WTC11 (cell line): ENCODE data around the gene PLXNC1. TPM values are rescaled to one million over a fixed set of nuclear protein-coding genes. Genes with fewer than 3 reads are reported as not detected.

Experiments used
- ATAC-seq: fragments of 200-7000 bp; cut with Tn5 transposase; 2 replicates; pipeline ENCODE4 v1.10.0; 2021; ENCODE audit warnings: mild to moderate bottlenecking, moderate library complexity
- CTCF ChIA-PET: fragments of 300-600 bp; sonication (Branson Sonifier 250); formaldehyde crosslinking; loops from one replicate; lab custom pipeline; 2021; ENCODE audit warnings: antibody characterized with exemption; lab: Charles Lee
- POLR2A ChIA-PET: fragments of 350-600 bp; sonication (Branson Sonifier 250); formaldehyde crosslinking; loops from one replicate; lab custom pipeline; 2021; ENCODE audit warnings: antibody characterized with exemption; lab: Charles Lee
- DNase-seq: peaks from one replicate; pipeline ENCODE4 v3.0.0; 2021; ENCODE audit warnings: low spot score
- H3K27ac Mint-ChIP-seq: 2 replicates; pipeline ENCODE4 v1.8.0; 2021; ENCODE audit warnings: mixed read lengths
- H3K27me3 Mint-ChIP-seq: 2 replicates; pipeline ENCODE4 v1.8.0; 2021; ENCODE audit warnings: low read depth, mild to moderate bottlenecking, moderate library complexity, mixed read lengths
- H3K36me3 Mint-ChIP-seq: 2 replicates; pipeline ENCODE4 v1.8.0; 2021; ENCODE audit warnings: mixed read lengths
- H3K4me1 Mint-ChIP-seq: 2 replicates; pipeline ENCODE4 v1.8.0; 2022; ENCODE audit warnings: mixed read lengths
- H3K4me3 Mint-ChIP-seq: 2 replicates; pipeline ENCODE4 v1.8.0; 2021; ENCODE audit warnings: mild to moderate bottlenecking, moderate library complexity, mixed read lengths
- H3K9me3 Mint-ChIP-seq: 2 replicates; pipeline ENCODE4 v1.8.0; 2021; ENCODE audit warnings: mixed read lengths
- AFF4 ChIP-seq: sonication (generic); formaldehyde crosslinking; IDR thresholded peaks from 2 replicates; pipeline ENCODE4 v1.8.1; 2023; ENCODE audit warnings: mild to moderate bottlenecking, missing genetic modification reagents, borderline replicate concordance
- ATF2 ChIP-seq: sonication (generic); formaldehyde crosslinking; IDR thresholded peaks from 2 replicates; pipeline ENCODE4 v1.8.1; 2022; ENCODE audit warnings: low read depth, missing genetic modification reagents, borderline replicate concordance
- ATF6 ChIP-seq: sonication (generic); formaldehyde crosslinking; IDR thresholded peaks from 2 replicates; pipeline ENCODE4 v1.8.1; 2023; ENCODE audit warnings: mild to moderate bottlenecking, missing genetic modification reagents
- CDX4 ChIP-seq: fragments of 250-450 bp; sonication (Bioruptor Pico); IDR thresholded peaks from 2 replicates; pipeline ENCODE4 v1.9.0; 2021; ENCODE audit warnings: moderate library complexity, mild to moderate bottlenecking, inconsistent platforms, borderline replicate concordance
- CREB1 ChIP-seq: sonication (generic); formaldehyde crosslinking; IDR thresholded peaks from 2 replicates; pipeline ENCODE4 v1.8.0; 2023; ENCODE audit warnings: mild to moderate bottlenecking, missing genetic modification reagents
- E2F1 ChIP-seq: sonication (generic); formaldehyde crosslinking; IDR thresholded peaks from 2 replicates; pipeline ENCODE4 v1.8.0; 2022; ENCODE audit warnings: mild to moderate bottlenecking, missing genetic modification reagents
- E2F5 ChIP-seq: sonication (generic); formaldehyde crosslinking; IDR thresholded peaks from 2 replicates; pipeline ENCODE4 v1.8.1; 2022; ENCODE audit warnings: mild to moderate bottlenecking, moderate library complexity, missing genetic modification reagents
- MAX ChIP-seq: sonication (generic); formaldehyde crosslinking; IDR thresholded peaks from 2 replicates; pipeline ENCODE4 v1.8.0; 2022; ENCODE audit warnings: mild to moderate bottlenecking, missing genetic modification reagents
- NR1H2 ChIP-seq: sonication (generic); formaldehyde crosslinking; IDR thresholded peaks from 2 replicates; pipeline ENCODE4 v1.9.0; 2021; ENCODE audit warnings: mild to moderate bottlenecking, moderate library complexity, missing genetic modification reagents
- NR3C1 ChIP-seq: sonication (generic); formaldehyde crosslinking; conservative IDR thresholded peaks from 2 replicates; pipeline ENCODE4 v1.8.1; 2023; ENCODE audit warnings: low read depth, mild to moderate bottlenecking, missing genetic modification reagents
- SMAD4 ChIP-seq: sonication (generic); formaldehyde crosslinking; IDR thresholded peaks from 2 replicates; pipeline ENCODE4 v1.8.0; 2022; ENCODE audit warnings: mild to moderate bottlenecking, missing genetic modification reagents
- SP1 ChIP-seq: sonication (generic); formaldehyde crosslinking; conservative IDR thresholded peaks from 2 replicates; pipeline ENCODE4 v1.8.1; 2022; ENCODE audit warnings: missing genetic modification reagents
- ZBTB21 ChIP-seq: sonication (generic); formaldehyde crosslinking; IDR thresholded peaks from 2 replicates; pipeline ENCODE4 v1.8.1; 2023; ENCODE audit warnings: mild to moderate bottlenecking, missing genetic modification reagents, borderline replicate concordance
- ZNF121 ChIP-seq: sonication (generic); formaldehyde crosslinking; IDR thresholded peaks from 2 replicates; pipeline ENCODE4 v1.8.0; 2023; ENCODE audit warnings: missing genetic modification reagents
- ZNF281 ChIP-seq: sonication (generic); formaldehyde crosslinking; IDR thresholded peaks from 2 replicates; pipeline ENCODE4 v1.8.0; 2023; ENCODE audit warnings: mild to moderate bottlenecking, missing genetic modification reagents
- ZNF425 ChIP-seq: fragments of 250-450 bp; sonication (Bioruptor Pico); conservative IDR thresholded peaks from 2 replicates; pipeline ENCODE4 v1.9.0; 2021; ENCODE audit warnings: mild to moderate bottlenecking
- total RNA-seq: library from RNA; stranded (reverse); gene quantifications from 3 replicates; pipeline ENCODE4 v1.2.3, GENCODE V29; 2021

The PLXNC1 gene
- total RNA-seq, 1 experiment from 2014 or later, result 3.1 TPM

- no peak for ATAC-seq
- no peak for DNase-seq
- CTCF ChIA-PET, result interaction anchor here (0.8 kb wide), 1 partner anchor 17 kb away, joined by 3 read pairs; no protein-coding TSS in a partner anchor
- Mint-ChIP-seq H3K4me1 (peaks cover 9% of the 10 kb centered on the region), H3K27me3 (peaks cover 69% of the 10 kb centered on the region), H3K4me3 (no peak overlapping the region), H3K36me3 (no peaks in the 10 kb centered on the region), H3K27ac (no peak overlapping the region), H3K9me3 (peaks cover 5% of the 10 kb centered on the region; the same call in 1 of the 2 replicates)
- no peak for TF ChIP-seq SMAD4 (CRISPR knock-in tag)
- TF ChIP-seq AFF4, result no peak
- POLR2A ChIA-PET, result no interaction called here
These were observed 10.3 kb downstream of the PLXNC1 start for GRCh38 chr12:94158666-94159065.

- Mint-ChIP-seq H3K36me3 (no peaks in the 10 kb centered on the region), H3K9me3 (peaks cover 5% of the 10 kb centered on the region; the same call in 1 of the 2 replicates), H3K4me3 (no peak overlapping the region), H3K4me1 (peaks cover 31% of the 10 kb centered on the region), H3K27ac (no peak overlapping the region), H3K27me3 (peaks cover 72% of the 10 kb centered on the region)
- POLR2A ChIA-PET, result no interaction called here
- no peak for ATAC-seq
- CTCF ChIA-PET, result no interaction called here
- no peak for DNase-seq
- TF ChIP-seq ZBTB21 (no peak), CDX4 (CRISPR knock-in tag) (no peak), E2F1 (CRISPR knock-in tag) (no peak)
These were observed 13.7 kb downstream of the PLXNC1 start for GRCh38 chr12:94162108-94162507.

GRCh38 chr12:94163850-94164249 lies 15.5 kb downstream of the PLXNC1 start:
- CTCF ChIA-PET, result interaction anchor here (0.9 to 1.5 kb wide), 3 partner anchors 10 to 266 kb away, joined by 3 to 4 read pairs (median 3); no protein-coding TSS in a partner anchor
- no peak overlapping the region for H3K27ac Mint-ChIP-seq
- H3K4me3 Mint-ChIP-seq, result no peak overlapping the region
- DNase-seq (no peak), ATAC-seq (no peak)
- POLR2A ChIA-PET, result no interaction called here
- no peaks in the 10 kb centered on the region for H3K36me3 Mint-ChIP-seq
- peaks cover 37% of the 10 kb centered on the region for H3K4me1 Mint-ChIP-seq
- H3K9me3 Mint-ChIP-seq, result peaks cover 5% of the 10 kb centered on the region; the same call in 1 of the 2 replicates
- H3K27me3 Mint-ChIP-seq, result peaks cover 80% of the 10 kb centered on the region
- TF ChIP-seq SP1 (CRISPR knock-in tag) (no peak), NR3C1 (no peak), NR1H2 (CRISPR knock-in tag) (no peak), MAX (CRISPR knock-in tag) (no peak), CREB1 (no peak), ATF6 (no peak), ZNF281 (no peak), E2F5 (CRISPR knock-in tag) (no peak), ZNF121 (CRISPR knock-in tag) (no peak), ATF2 (CRISPR knock-in tag) (no peak), ZNF425 (no peak)
